Activated CD8-positive, alpha-beta memory T cell treated with anti-CD3 and anti-CD28 coated beads, Interleukin-2, amount 50 U/mL, for 1 hour (primary cell): ENCODE data around the gene KAT2A.
"Not testable (repeated sequence)": the region's sequence is repeated elsewhere in the genome, so short reads cannot be mapped to it uniquely, and the experiment has no call there.

Experiments used
- DNase-seq: peaks from one replicate; pipeline ENCODE4 v3.0.0-alpha.2; 2020; ENCODE audit errors: extremely low read depth

The KAT2A gene

GRCh38 chr17:42120770-42121769 lies at the start of gene KAT2A:
Gene KAT2A (minus strand): TSS chr17:42121367. CDS start chr17:42121304, 63 bp downstream.
- no peak for DNase-seq

DNA sequence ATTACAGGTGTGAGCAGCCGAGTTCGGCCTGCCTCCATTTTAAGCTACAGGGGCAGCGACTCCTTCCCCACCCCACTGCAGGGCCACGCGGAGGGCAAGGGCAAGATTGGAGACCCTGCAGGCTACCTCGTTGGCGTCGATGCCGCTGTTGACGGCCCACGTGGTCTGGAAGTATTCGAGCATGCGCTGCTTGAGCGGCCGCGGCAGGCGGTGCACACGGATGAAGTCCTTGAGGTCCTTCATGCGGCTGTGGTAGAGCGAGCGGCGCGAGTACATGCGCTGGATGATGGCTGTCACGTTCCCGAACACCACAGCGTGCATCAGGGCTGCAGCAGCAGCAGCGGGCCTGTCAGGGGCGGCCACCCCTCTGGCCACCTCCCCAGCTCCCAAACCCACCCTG lies 48.2 kb upstream of the KAT2A start:
- DNase-seq = no peak

DNA sequence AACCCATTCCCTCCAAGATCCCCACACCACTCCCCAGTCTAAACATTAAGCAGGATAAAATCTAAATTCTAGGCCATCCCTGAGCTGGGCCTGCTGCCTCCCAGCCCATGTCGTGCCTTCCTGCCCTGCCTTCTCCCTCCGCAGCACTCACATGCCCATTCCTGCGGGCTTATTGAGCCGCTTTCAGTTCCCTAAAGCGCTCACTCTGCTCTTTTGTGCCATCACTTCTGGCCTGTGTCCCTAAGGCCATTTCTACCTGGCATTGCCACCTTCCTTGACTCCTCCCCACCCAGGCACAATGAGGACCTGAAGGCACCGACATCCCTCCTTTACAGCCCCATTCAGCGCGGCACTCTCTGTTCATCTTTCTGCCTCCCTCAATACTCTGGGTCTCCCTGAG lies 46.6 kb upstream of the KAT2A start:
- no peak for DNase-seq

GRCh38 chr17:42166196-42166763 lies 45.1 kb upstream of the KAT2A start:
- no peak for DNase-seq

DNA sequence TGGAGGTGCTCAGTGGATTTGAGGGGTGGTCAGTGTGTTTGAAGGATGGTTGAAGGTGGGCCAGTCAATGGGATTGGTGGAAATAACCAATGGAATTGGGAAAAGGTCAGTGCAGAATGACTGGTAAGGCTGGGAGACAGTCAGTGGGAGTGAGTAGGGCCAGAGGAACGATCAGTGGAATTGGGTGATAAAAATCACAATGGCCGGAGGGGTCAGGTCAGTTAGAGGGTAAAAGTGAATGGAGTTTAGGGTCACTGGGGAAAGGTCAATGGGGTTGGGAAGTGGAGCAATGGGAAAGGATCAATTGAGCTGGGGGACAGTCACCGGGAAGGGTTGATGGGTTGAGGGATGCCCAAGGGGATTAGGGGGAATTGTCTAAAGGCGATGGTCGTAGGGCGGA lies 44.6 kb upstream of the KAT2A start:
- DNase-seq = no peak

DNA sequence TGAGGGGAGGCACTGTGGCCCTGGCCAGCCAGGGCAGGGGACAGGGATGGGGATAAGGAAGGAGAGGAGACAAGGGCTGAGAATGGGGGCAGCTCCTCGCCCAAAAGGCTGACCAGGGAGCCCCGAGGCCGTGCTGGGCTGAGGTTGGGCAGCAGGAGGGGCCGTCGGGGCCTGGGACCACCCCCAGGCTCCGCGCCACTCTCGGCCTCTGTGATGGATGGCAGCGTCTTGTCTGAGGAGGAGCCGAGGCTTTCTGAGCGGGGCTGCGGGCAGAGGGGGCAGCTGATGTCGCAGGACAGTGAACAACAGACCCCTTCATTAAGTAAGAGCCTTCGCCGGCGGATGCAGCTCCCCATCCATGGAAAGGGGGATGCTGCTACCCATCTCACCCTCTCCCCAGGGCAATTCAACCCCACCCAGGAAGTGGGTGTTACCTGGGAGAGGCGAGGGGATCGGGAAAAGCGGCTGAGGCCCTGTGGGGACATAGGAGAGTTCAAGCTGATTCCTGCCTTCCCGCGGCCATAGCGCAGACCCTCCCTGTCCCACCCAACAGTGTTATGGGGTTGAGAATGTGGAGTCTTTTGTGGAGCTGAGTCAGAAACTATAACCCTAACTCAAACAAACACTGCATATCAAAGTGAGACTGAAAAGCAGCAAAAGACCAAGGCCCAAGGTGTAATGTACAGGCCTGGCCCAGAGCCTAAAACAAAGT lies 42.7 kb upstream of the KAT2A start:
- no peak for DNase-seq

GRCh38 chr17:42163113-42163512 lies 41.9 kb upstream of the KAT2A start:
- DNase-seq = no peak

GRCh38 chr17:42160531-42160910 lies 39.4 kb upstream of the KAT2A start:
- no peak for DNase-seq

- DNase-seq = no peak
Measured at GRCh38 chr17:42159796-42160530, 38.8 kb upstream of the KAT2A start.

DNA sequence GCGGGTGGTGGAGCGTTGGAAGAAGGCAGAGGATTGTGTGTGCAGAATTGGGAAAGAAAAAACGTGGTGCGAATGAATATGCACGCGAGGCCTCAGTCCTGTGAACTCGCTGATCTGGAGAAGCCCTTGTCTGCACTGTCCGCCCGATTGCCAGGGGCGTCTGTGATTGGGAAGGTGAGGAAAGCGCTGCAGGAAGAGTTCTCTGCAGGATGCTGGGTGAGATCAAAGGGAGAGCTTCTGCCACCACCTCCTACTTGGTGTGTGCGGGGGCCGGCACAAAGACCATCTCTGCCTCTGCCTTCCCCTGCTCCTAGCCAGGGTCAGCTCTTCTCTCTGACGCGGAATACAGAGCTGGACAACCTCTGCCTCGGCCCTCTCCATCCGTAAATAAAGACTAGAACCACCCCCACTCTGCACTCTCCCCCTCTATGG lies 34.5 kb upstream of the KAT2A start:
- no peak for DNase-seq

DNA sequence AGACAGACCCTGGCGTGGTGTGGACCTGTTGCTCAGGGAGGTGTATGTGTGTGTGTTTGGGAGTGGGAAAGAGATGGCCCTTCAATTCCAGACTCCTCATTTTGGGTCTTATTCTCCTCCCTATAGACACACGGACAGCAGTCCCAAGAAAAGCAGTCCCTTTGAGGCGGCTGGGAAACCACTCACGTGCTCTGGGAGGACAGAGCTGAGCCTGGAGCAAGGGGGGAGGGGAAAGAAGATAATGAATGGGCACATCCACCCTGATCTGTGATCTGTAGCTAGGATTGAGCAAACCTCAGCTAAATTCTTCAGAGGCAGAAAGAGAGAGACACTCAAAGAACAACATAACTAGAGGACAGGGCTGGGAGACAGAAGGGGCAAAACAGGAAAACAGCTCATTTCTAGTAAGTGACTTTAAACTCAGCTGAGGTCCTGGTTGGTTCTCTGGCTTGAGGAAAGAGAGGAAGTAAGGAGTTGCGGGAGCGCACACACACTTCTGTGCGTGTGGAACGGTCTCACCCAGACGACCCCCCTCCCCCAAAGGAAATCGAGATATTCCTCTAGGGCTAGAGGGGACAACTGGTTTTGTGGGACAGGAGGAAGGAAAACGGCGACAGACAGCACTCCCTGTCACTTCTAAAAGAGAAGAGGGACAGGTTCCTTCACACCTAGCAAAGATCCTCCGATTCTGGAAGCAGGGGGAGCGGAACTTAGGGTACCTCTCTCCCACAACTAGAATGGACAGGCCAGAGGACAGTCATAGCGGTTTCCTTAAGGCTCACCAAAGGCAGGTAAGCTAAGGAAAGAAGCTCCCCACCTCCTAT lies 33.0 kb upstream of the KAT2A start:
- DNase-seq = no peak

DNA sequence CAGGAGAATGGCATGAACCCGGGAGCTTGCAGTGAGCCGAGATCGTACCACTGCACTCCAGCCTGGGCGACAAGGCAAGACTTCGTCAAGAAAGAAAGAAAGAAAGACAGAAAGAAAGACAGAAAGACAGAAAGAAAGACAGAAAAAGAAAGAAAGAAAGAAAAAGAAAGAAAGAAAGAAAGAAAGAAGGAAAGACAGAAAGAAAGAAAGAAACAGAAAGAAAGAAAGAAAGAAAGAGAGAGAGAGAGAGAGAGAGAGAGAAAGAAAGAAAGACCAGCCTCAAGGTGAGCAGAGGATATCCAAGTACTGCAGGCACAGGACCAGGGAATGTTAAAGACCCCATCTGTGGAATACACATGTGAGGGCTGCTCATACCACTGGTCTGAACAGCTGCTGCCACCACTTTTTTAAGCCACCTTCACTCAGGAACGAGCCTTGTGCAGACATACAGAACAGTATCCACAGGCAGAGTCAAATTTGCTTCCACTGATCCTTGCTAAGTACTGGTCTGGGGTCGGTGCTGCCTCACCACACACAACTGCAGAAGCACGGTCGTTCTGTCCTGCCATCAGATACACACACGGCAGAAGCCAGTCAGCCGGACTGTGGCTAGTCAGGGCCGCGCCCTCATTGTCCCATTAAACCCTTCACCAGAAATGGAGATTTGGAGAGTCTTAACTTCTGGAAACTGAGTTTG lies 25.9 kb upstream of the KAT2A start:
- no peak for DNase-seq

DNA sequence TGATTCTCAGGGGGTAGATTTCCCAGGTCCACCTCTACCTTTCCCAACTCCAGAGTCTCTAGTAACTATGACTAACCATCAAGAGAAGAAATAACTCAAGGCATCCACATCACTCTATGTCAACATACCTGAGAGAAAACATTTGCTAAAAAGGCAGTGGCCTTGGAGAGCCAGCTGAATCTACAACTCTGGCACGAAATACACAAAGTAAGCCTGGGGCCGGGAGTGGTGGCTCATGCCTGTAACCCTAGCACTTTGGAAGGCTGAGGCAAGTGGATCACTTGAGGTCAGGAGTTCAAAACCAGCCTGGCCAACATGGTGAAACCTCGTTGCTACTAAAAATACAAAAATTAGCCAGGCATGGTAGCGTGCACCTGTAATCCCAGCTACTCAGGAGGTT lies 22.0 kb upstream of the KAT2A start:
- DNase-seq = not testable (repeated sequence)

DNA sequence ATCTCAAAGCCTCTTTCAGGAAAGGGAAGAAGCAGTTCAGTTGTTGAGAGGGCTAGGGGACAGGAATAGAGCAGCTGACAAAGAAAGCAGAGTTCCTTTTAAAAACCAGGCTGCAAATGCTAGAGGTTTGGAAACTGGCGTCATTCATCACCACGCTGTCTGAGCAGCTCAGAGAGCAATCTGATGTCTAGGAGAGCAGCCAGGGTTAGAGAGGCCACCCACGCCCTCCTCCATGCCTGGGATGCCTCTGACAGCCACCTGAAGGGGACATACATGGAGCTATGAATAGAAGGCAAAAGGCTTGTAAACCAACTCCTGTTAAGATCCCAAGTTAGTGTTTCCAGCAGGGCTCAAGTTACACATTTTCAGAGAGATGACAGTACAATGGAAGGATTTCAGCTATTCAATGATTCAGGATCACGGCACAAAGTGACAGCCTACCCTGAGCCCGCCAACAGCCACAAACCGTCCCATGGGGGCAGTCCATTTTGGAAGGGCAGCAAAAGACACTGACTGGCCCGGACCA lies 21.3 kb upstream of the KAT2A start:
- no peak for DNase-seq

- no peak for DNase-seq
Measured at GRCh38 chr17:42141382-42141781, 20.2 kb upstream of the KAT2A start.

GRCh38 chr17:42140690-42141089 lies 19.5 kb upstream of the KAT2A start:
- DNase-seq = not testable (repeated sequence)

- no peak for DNase-seq
Measured at GRCh38 chr17:42138749-42139492, 17.8 kb upstream of the KAT2A start.

GRCh38 chr17:42136654-42137051 lies 15.5 kb upstream of the KAT2A start:
- no peak for DNase-seq
